HG03196 (cell line): ENCODE data around the gene MCF2L.

Experiments used
- ATAC-seq: cut with Tn5 transposase; IDR thresholded peaks from one replicate; pipeline ENCODE4 v1.9.1; 2021; ENCODE audit not compliant: unreplicated experiment

Gene MCF2L

GRCh38 chr13:112978561-112979405 lies 9.8 kb downstream of the MCF2L start:
- ATAC-seq = no peak

DNA sequence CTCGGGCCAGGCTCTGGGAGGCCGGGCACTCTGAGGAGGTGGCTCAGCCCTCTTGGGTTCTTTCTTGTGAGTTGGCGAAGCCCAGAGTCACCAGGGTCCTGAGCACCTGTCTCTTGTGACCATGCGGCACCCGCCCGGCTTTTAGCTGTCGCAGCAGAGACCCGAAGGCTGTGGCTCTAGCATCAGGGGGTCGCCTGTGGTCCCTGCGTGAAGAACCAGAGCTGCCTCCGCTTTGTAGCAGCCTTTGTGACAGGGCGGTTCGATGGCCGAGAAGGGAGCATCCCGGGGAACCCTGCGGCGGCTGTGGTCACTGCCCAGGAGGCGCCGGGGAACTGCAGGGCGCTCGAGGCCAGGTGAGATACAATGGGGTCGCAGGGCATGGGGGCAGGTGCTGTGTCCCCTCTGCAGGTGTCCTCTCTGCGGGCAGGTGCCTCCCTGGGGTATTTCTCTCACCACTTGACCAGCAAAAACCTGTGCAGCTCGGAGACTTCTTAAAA lies 10.4 kb downstream of the MCF2L start:
- ATAC-seq = no peak

GRCh38 chr13:112980434-112980833 lies 11.4 kb downstream of the MCF2L start:
- ATAC-seq = no peak

GRCh38 chr13:112981451-112981850 lies 12.4 kb downstream of the MCF2L start:
- ATAC-seq = no peak

- no peak for ATAC-seq
Observed at GRCh38 chr13:112982281-112983041, 13.4 kb downstream of the MCF2L start.

GRCh38 chr13:112983042-112983305 lies 14.0 kb downstream of the MCF2L start:
- no peak for ATAC-seq

DNA sequence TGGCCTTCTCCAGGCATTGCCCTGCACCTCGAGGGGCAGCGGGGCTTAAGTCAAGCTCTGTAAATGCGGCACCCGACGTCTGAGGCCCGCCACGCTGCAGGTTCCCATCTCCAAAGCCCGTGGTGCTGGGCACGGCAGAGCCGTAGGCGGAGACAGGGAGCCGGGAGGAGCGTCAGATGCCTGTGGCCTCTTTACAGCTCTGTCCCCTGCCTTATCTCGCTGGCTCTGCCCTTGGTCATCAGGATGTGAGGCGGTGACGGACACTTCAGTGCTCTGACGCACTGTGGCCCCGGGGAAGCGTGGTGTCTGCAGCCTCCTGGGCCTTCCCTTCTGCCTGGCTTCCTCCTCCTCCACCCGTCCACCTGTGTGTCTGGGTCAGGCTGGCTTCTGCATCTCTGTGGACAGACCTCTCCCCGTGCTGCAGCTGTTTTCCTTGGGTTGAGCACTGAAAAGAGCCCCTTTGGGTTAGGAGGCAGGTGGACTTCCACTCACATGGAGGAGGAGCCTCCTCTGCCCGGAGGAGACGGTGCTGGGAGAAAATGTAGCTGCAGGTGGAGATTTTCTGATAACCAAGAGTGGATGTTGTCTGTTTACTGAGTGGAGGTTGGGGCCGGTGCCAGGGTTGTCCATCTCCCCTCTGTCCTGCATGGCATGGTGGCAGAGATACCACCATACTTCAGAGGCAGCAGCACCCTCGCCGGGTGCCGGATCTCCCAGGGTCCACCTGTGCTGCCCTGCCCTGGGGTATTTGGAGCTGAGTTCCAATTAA lies 14.6 kb downstream of the MCF2L start:
- no peak for ATAC-seq

DNA sequence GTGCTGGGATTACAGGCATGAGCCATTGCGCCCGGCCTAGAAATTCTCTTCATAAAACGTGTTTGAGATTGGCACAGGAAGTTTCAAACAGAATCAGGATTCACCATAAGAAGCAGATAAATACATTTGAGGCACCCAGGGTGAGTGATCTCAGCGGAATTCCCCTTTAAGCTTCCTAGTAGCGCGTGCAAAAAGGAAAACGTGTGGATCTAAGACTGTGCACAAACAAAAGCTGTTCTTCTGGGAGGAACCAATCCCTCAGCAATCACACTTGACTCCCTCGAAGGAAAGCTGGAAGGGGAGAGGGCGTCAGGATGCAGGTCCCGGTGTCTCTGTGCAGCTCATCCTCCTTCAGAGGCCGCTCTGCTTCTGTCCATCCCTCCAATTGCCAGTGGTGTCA lies 15.5 kb downstream of the MCF2L start:
- ATAC-seq = no peak

DNA sequence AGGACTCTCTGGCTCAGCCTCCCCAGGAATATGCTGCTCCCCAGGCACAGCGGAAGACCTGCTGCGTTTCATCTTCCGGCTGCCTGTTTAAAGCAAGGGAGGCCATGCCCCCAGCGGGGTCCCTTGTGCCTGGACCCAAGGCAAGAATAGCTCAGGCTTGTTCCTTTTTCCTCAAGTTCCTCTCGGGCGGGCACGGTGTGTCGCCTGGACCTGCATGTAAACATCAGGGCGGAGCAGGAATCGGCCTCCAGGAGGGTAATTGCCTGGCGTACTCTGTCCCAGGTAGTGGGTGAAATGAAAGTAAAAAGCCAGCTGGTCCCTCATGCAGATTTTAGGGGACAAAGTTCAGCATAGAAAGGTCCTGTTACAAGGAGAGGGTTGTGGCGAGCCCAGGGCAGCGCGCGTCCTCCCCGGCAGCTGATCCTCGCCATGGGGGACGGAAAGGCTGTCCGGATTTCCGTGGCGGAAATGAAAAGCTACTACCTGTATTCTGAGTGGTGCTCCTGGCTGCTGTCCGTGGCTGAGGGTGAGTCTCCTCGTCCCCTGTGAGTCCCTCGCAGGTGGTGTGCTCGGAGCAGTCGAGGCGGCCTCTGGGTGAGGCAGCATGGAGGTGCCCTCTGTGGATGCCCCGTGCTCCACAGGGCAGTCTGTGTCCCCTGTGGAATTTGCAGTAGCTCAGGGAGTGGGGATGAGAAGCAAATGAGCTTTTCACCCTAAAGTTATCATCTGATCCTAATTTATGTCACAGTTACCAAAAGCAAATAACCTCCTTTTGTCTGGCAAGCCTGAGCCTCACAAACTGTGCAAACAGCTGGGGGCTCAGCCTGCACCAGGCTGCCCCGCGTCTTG lies 16.2 kb downstream of the MCF2L start:
- no peak for ATAC-seq

GRCh38 chr13:112985803-112986408 lies 16.9 kb downstream of the MCF2L start:
- ATAC-seq = no peak

- no peak for ATAC-seq
Observed at GRCh38 chr13:112986470-112986869, 17.5 kb downstream of the MCF2L start.

- no peak for ATAC-seq
Observed at GRCh38 chr13:112986946-112987681, 18.1 kb downstream of the MCF2L start.

DNA sequence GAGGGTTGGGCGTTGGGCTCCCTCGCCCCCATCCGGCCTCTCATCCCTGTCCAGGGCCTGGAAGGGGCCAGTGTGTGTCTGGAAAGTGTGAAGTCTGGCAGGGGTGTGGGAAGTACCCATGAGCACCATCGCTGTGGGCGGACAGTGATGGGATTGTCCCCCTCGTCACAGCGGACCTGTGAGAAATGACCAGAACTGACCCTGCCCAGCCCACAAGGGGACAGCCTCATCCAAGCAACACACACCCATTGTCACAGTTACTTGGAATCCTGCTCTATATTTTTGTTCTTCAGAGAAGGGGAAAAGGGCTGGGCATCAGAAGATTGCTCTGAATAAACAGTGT lies 18.6 kb downstream of the MCF2L start:
- no peak for ATAC-seq

- no peak for ATAC-seq
Observed at GRCh38 chr13:112990783-112991182, 21.8 kb downstream of the MCF2L start.

DNA sequence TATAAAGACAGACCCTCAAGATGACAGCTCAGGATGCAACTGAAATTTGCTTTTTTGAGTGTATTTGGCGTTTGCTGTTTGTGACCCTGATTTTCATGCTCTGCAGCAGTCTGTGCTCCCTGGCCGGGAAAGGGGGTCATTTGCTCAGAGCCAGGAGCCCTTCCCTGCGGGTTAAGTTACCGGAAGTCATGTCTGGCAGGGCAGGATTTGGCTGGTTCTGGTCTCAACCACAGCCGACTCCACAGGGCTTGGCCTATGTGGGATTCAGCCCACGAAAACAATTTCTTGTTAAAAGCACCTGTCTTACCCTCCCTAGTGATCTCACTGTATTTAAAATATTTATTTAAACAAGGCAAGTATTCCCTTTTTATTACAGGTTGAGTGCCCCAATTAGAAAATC lies 22.6 kb downstream of the MCF2L start:
- no peak for ATAC-seq

DNA sequence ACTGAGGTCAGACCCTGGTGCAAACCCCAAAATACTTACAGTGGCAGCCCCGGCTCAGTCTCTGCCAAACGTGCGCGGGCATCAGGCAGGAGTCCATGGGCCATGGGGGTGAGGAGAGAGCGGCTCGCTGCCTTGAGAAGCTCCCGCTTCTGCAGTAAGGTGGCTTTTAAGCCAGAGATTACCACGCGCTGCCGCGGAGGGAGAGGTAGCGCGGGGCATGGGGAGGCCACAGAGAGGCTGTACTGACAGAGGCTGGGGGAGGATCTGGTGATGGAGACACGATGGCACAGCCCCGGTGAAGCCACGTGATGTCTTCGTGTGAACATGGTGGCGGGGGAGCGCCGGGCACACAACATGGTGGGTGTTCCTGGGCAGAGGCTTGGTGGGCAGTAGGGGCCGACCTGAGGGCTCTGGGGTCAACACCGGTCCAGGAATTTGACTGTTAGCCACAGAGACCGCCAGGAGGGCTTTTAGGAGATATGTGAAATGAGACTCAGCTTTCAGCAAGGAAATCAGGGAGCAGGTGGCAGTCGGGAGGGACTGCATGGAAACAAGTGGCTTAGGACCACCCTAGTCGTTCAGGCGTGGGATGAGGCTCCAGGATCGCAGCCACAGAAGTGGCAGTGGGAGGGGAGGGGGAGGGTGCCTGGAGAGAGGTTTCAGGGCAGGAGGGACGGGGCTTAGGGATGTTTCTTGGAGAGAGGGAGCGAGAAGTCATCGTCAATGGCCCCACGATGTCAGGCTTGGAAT lies 24.1 kb downstream of the MCF2L start:
- ATAC-seq = no peak

GRCh38 chr13:112994084-112994780 lies 25.2 kb downstream of the MCF2L start:
- ATAC-seq = no peak

DNA sequence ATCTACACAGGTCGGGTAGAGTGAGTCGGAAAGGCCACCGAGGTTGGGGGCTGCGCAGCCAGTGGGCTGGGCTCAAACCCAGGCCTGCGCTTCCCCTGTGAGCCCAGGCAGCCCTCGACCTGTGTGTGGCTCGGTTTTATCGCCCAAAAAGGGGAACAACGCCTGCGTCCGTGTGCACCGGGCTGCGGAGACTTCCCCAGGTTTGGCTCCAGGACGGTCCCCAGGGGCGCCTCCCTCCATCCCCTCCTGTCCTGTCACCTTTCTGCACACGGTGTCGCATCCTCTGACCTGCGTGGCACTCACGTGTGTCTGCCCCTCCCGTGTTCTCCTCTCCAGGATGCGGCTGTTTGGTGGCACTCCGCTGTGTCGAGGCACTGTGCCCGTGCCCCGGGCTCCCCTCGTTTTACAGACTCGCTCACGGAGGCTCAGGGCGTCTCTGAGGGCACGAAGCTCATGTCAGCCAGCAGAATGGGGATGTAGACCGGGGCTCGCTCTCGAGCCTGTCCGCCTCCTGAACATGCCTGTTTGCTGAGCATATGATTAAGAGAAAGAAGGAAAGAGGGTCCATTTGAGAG lies 25.9 kb downstream of the MCF2L start:
- no peak for ATAC-seq
